DND-41 (cell line): ENCODE results near the gene AFF3.

ENCODE experiments used
- ATAC-seq: fragments of 200-7000 bp; cut with Tn5 transposase; 3 replicates; pipeline ENCODE4 v1.9.1; 2021; ENCODE audit warnings: low read depth; ENCODE audit not compliant: insufficient read depth
- DNase-seq: peaks from one replicate; pipeline ENCODE4 v3.0.0-alpha.2; 2020
- H2AFZ ChIP-seq: 2 replicates; pipeline ENCODE4 v1.6.0; 2012; ENCODE audit warnings: low read depth, low read length
- H3K27ac ChIP-seq: 2 replicates; pipeline ENCODE4 v1.5.1; 2012; ENCODE audit warnings: low read length, inconsistent platforms
- H3K27me3 ChIP-seq: fragments of 200-600 bp; sonication (generic); 2 replicates; pipeline ENCODE4 v1.6.0; 2012; ENCODE audit warnings: low read length, mild to moderate bottlenecking, inconsistent platforms; ENCODE audit not compliant: insufficient read depth, poor library complexity
- H3K36me3 ChIP-seq: 2 replicates; pipeline ENCODE4 v1.5.1; 2012; ENCODE audit warnings: low read length, inconsistent platforms; ENCODE audit not compliant: insufficient read depth
- H3K4me1 ChIP-seq: 2 replicates; pipeline ENCODE4 v1.5.1; 2012; ENCODE audit warnings: mild to moderate bottlenecking, low read length; ENCODE audit not compliant: insufficient read depth
- H3K4me2 ChIP-seq: 2 replicates; pipeline ENCODE4 v1.6.0; 2012; ENCODE audit warnings: mild to moderate bottlenecking, moderate library complexity, low read length, inconsistent platforms; ENCODE audit not compliant: insufficient read depth
- H3K4me3 ChIP-seq, 2 experiments: fragments of 200-600 bp in 1 of 2; shearing (Covaris generic) in 1 of 2; 2 replicates each; pipeline ENCODE4 v1.5.1; 2012 to 2016; ENCODE audit warnings: inconsistent platforms in 2 of 2, low read length in 2 of 2, mild to moderate bottlenecking in 2 of 2, low read depth in 1 of 2, moderate library complexity in 1 of 2
- H3K79me2 ChIP-seq: 2 replicates; pipeline ENCODE4 v1.6.0; 2012; ENCODE audit warnings: low read length, inconsistent platforms; ENCODE audit not compliant: insufficient read depth
- H3K9ac ChIP-seq: 2 replicates; pipeline ENCODE4 v1.6.0; 2012; ENCODE audit warnings: low read depth, mild to moderate bottlenecking, inconsistent platforms, low read length, moderate library complexity
- H3K9me3 ChIP-seq: 2 replicates; pipeline ENCODE4 v1.5.1; 2012; ENCODE audit warnings: low read length, moderate library complexity, mild to moderate bottlenecking, inconsistent platforms; ENCODE audit not compliant: insufficient read depth, severe bottlenecking
- H4K20me1 ChIP-seq: 2 replicates; pipeline ENCODE4 v1.6.0; 2012; ENCODE audit warnings: low read length; ENCODE audit not compliant: insufficient read depth
- EZH2 ChIP-seq: IDR thresholded peaks from 3 replicates; pipeline ENCODE4 v1.6.1; 2012; ENCODE audit warnings: borderline replicate concordance, low read depth, mild to moderate bottlenecking, moderate library complexity, low read length, inconsistent platforms; ENCODE audit not compliant: severe bottlenecking
- TF ChIP-seq, protein P1 (sequence below): IDR thresholded peaks from 2 replicates; pipeline ENCODE4 v1.5.1; 2012; ENCODE audit warnings: borderline replicate concordance, low read length, moderate library complexity, mild to moderate bottlenecking; ENCODE audit not compliant: poor library complexity, severe bottlenecking; ENCODE audit errors: extremely low read depth

Gene AFF3

DNA sequence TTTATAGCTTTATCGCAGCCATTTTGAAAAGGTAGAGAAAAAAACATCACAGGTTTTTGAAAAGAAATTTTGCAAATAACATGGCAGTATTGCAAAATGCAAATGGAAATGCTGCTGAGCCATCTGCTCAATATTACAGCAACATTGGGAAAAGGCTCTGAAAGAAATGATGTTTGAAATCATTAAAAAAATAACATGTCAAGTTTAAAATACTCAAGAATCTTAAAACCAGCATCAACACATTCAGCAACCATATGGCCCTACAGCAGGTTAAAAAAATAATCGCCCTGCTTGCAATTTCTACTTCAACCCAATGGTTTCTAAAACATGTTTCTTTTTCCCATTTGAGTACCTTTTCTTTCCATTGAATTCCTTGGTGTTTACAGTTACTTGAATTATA, 289.4 kb downstream of the AFF3 start:
- TF ChIP-seq EZH2: no peak
- TF ChIP-seq, protein P1, sequence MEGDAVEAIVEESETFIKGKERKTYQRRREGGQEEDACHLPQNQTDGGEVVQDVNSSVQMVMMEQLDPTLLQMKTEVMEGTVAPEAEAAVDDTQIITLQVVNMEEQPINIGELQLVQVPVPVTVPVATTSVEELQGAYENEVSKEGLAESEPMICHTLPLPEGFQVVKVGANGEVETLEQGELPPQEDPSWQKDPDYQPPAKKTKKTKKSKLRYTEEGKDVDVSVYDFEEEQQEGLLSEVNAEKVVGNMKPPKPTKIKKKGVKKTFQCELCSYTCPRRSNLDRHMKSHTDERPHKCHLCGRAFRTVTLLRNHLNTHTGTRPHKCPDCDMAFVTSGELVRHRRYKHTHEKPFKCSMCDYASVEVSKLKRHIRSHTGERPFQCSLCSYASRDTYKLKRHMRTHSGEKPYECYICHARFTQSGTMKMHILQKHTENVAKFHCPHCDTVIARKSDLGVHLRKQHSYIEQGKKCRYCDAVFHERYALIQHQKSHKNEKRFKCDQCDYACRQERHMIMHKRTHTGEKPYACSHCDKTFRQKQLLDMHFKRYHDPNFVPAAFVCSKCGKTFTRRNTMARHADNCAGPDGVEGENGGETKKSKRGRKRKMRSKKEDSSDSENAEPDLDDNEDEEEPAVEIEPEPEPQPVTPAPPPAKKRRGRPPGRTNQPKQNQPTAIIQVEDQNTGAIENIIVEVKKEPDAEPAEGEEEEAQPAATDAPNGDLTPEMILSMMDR: no peak
- DNase-seq (no peak), ATAC-seq (no peak)
- no peaks in the 10 kb centered on the region for H3K36me3 ChIP-seq
- H3K9me3 ChIP-seq: no peaks in the 10 kb centered on the region
- H3K4me2 ChIP-seq: no peak overlapping the region
- H3K4me3 ChIP-seq: no peak overlapping the region
- no peaks in the 10 kb centered on the region for H3K79me2 ChIP-seq
- H3K27ac ChIP-seq: no peak overlapping the region
- no peaks in the 10 kb centered on the region for H3K4me1 ChIP-seq
- H2AFZ ChIP-seq: no peak overlapping the region
- H3K9ac ChIP-seq: no peak overlapping the region
- H3K27me3 ChIP-seq: no peaks in the 10 kb centered on the region
- H4K20me1 ChIP-seq: no peaks in the 10 kb centered on the region

DNA sequence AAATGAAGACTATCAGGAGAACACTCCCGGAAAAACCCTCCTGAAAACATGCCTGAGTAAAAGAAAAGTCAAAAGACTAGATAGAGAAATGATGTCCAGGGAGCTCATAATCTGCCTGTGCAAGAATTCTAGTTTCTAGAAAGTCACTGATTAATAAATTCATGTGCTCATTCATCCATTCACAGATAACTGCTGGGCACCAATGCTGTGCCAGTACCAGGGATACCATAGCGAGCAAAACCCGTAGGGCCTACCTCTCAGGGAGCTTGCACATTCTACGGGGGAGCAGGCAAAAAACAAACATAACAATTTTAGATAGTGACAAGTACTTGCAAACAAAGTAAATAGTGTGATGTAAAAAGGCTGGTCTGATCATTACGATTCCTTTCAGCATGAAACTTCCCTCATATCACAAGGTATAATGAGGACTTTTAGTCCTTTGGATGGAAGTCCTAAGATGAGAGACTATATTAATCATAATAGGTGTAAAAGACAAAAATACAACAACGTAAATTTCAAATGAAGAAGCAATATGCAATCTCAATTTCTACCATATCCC, 289.9 kb downstream of the AFF3 start:
- H3K36me3 ChIP-seq: no peaks in the 10 kb centered on the region
- no peaks in the 10 kb centered on the region for H4K20me1 ChIP-seq
- H3K4me2 ChIP-seq: no peak overlapping the region
- no peak overlapping the region for H3K27ac ChIP-seq
- H3K9me3 ChIP-seq: no peaks in the 10 kb centered on the region
- no peak overlapping the region for H3K9ac ChIP-seq
- H3K79me2 ChIP-seq: no peaks in the 10 kb centered on the region
- no peak for ATAC-seq
- no peaks in the 10 kb centered on the region for H3K4me1 ChIP-seq
- H3K4me3 ChIP-seq: no peak overlapping the region
- no peak for DNase-seq
- H3K27me3 ChIP-seq: no peaks in the 10 kb centered on the region
- TF ChIP-seq EZH2: no peak
- TF ChIP-seq, protein P1: no peak
- no peak overlapping the region for H2AFZ ChIP-seq

DNA sequence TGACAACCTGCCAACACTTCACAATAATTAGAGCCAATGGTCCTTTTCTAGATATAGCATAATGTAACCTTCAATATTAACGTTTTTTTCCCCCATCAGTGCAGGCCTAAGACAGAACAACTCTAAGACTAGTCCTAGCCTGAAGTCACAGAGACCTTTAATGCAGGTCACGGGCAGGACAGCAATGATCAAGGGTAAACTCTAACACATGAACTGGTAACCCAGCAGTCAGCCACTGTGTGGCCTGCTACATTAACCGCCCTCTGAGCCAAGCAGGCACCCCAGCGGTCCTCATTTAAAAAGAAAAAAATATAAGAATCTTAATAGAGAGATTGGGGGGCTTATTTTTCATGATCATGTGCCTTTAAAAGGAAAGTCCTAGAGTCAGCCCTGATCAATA, 290.6 kb downstream of the AFF3 start:
- Histone ChIP-seq H3K4me2 (no peak overlapping the region), H3K4me3 (no peak overlapping the region), H4K20me1 (no peaks in the 10 kb centered on the region), H3K79me2 (no peaks in the 10 kb centered on the region), H3K4me1 (no peaks in the 10 kb centered on the region), H3K9me3 (no peaks in the 10 kb centered on the region), H3K9ac (no peak overlapping the region), H3K27me3 (no peaks in the 10 kb centered on the region), H2AFZ (no peak overlapping the region), H3K36me3 (no peaks in the 10 kb centered on the region), H3K27ac (no peak overlapping the region)
- TF ChIP-seq EZH2: no peak
- TF ChIP-seq, protein P1: no peak
- ATAC-seq (no peak), DNase-seq (no peak)

DNA sequence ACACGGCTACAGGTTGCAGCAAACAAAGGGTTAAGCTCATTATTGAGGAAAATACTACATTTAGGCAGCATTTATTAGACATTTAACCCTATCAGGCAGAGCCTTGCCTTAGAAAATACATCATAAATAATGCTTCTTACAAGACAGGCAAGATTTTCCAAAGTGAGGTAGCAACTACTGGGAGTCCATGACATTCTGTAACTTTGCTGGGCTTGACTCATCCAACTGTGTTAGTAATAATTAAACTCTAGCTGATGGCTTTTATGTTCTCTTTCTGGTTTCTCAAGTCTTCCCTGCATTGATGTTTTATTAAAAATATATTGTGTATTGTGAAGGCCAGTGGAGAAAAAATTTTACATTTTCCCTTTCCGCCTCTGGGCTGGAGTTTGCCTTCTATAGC, 291.3 kb downstream of the AFF3 start:
- ATAC-seq (no peak), DNase-seq (no peak)
- no peaks in the 10 kb centered on the region for H3K79me2 ChIP-seq
- H2AFZ ChIP-seq: no peak overlapping the region
- no peaks in the 10 kb centered on the region for H3K9me3 ChIP-seq
- H3K27me3 ChIP-seq: no peaks in the 10 kb centered on the region
- H3K36me3 ChIP-seq: no peaks in the 10 kb centered on the region
- TF ChIP-seq EZH2: no peak
- TF ChIP-seq, protein P1: no peak
- H3K4me2 ChIP-seq: no peak overlapping the region
- no peaks in the 10 kb centered on the region for H4K20me1 ChIP-seq
- no peaks in the 10 kb centered on the region for H3K4me1 ChIP-seq
- no peak overlapping the region for H3K27ac ChIP-seq
- H3K9ac ChIP-seq: no peak overlapping the region
- H3K4me3 ChIP-seq: no peak overlapping the region
